Stimulated activated CD4-positive, alpha-beta T cell treated with anti-CD3 and anti-CD28 coated beads, Interleukin-12 subunit alpha, Interleukin-12 subunit beta, amount 100 ng/mL, for 24 hours (primary cell): ENCODE data around the gene ASIC3.
"Not testable (repeated sequence)": the region's sequence is repeated elsewhere in the genome, so short reads cannot be mapped to it uniquely, and the experiment has no call there.

Source experiments
- DNase-seq, 2 experiments: peaks; one replicate each; pipeline ENCODE4 v3.0.0-alpha.2; 2020; ENCODE audit warnings: low read depth in 2 of 2

The ASIC3 gene

DNA sequence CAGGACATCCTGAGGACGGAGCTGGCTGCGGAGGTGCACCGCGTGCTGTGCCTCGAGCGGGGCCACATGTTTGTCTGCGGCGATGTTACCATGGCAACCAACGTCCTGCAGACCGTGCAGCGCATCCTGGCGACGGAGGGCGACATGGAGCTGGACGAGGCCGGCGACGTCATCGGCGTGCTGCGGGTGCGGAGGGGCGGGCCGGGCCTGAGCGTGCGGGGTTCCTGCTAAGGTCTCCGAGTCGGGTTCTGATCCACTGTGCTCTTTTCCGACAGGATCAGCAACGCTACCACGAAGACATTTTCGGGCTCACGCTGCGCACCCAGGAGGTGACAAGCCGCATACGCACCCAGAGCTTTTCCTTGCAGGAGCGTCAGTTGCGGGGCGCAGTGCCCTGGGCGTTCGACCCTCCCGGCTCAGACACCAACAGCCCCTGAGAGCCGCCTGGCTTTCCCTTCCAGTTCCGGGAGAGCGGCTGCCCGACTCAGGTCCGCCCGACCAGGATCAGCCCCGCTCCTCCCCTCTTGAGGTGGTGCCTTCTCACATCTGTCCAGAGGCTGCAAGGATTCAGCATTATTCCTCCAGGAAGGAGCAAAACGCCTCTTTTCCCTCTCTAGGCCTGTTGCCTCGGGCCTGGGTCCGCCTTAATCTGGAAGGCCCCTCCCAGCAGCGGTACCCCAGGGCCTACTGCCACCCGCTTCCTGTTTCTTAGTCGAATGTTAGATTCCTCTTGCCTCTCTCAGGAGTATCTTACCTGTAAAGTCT is 34.4 kb upstream of the ASIC3 start:
- DNase-seq, result peak; percentile 66 to 80

GRCh38 chr7:151014950-151015349 is 33.4 kb upstream of the ASIC3 start:
- DNase-seq, result no peak

DNA sequence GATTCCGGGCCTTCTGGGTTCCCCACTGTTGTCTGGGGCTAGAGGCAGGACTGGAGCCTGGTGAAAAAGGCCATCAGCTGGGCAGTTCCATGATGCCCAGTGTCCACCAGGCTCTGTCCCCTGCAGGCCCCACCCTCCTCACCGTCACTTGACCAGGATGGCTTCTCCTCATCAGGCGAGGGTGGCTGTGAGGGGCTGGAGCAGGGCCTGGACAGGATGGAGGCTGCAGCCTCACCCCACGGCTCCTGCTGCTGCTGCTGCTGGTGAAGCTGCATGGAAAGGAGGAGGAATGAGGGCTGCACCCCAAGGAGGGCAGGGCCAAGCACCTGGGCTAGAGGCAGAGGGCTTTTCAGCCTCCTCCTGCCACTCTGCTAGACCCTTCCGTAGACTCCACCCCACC is 32.4 kb upstream of the ASIC3 start:
- DNase-seq, result no peak

- DNase-seq, result no peak
Measured at GRCh38 chr7:151016505-151016904, 31.8 kb upstream of the ASIC3 start.

GRCh38 chr7:151016942-151017341 is 31.4 kb upstream of the ASIC3 start:
- no peak for DNase-seq

- no peak for DNase-seq
Measured at GRCh38 chr7:151017370-151017952, 30.9 kb upstream of the ASIC3 start.

GRCh38 chr7:151017953-151018420 is 30.3 kb upstream of the ASIC3 start:
- DNase-seq, result peak in 1 of 2 experiments; percentile 78

DNA sequence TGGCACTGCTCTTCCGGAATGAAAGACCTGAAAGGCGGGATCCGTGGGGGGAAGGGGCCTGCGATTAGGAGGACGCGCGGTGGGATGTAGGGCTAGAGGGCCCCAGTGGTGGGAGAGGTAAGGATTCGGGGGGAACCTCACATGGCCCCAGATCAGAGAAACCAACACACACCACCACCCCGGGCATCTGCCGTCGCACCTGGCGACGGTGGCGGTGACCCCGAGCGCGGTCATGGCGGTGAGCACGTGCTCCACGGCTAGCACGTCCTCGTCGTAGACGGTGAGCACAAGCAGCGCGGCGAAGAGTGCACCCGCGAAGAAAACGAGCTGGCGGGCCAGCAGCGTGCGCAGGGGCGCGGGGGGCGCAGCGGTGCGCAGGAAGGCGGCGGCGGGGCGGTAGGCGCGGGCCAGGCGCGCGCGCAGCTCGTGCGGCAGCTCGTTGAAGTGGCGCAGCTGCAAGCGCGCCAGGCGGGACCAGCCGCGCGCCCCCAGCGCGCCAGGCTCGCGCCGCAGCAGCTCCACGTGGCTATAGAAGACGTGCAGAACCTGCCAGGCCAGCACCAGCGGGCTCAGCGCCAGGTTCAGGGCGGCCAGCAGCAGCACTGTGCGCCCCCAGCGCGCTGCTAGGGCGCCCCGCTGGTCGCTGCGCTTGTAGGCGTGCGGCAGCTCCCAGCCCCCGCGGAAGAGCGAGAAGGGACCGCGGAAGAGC is 29.8 kb upstream of the ASIC3 start:
- DNase-seq, result no peak

GRCh38 chr7:151019130-151019447 is 29.2 kb upstream of the ASIC3 start:
- no peak for DNase-seq

GRCh38 chr7:151020231-151020630 is 28.1 kb upstream of the ASIC3 start:
- no peak for DNase-seq

GRCh38 chr7:151023232-151023631 is 25.1 kb upstream of the ASIC3 start:
- no peak for DNase-seq

DNA sequence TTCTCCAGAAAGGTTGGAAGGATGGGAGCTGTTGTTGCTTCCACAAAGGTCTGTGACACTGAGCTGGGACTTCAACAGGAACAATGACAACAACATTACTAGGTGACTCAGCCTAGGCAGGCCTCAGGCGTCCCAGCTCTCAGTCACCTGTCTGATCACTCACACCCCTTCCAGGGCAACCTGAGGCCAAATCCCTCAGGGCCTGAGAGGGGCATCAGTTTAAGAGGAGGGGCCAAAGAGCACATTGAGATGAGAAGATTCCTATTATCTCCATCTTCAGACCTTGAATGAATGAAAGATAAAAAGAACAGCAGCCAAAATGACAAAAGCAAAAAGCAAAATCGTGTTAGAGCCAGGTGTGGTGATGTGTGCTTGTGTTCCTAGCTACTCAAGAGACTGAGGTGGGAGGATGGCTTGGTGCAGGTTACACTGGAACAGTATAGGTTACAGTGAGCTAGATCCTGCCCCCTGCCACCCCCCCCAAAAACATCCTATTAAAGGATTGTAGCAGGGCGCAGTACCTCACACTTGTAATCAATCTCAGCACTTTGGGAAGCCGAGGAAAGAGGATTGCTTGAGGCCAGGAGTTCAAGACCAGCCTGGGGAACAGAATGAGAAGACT is 23.8 kb upstream of the ASIC3 start, which contains the start of gene ATG9B:
Gene ATG9B (minus strand): TSS at position 60 of the 622 bp plus-strand sequence. CDS start 71 bp downstream, outside the sequence.
- DNase-seq, result no peak

DNA sequence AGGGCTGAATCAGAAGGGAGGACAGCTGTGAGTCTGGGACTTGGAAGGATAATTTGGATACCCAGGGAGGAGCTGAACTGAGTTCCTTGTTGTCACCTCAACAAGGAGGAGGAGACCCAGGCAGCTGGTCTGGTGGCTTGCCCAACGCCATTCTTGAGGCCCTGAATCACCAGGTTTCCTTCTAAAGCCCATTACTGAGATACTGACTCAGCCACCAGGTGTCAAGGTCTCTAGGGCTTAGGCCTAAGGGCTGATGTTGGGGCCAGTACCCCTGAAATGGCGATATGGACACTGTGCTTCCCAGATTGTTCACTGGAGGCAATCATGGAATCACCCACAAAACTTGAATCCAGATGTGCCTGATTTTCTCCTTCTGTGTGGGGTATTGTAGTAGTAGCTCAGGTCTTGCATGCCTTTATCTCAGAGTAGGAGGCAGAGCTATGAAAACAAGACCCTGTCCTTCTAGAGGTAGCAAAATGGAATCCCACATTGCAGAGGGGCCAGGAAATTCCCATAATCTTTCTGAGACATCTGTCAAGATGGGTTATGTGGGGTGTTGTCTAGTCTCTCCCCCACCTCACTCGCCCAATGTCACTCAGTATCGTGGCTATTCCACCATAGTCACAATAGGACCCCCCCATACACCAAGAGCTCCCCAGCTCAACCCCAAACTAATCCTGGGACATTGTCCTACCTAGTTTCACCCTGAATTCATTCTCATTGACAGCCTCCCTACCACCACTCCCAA is 22.2 kb upstream of the ASIC3 start:
- no peak for DNase-seq

DNA sequence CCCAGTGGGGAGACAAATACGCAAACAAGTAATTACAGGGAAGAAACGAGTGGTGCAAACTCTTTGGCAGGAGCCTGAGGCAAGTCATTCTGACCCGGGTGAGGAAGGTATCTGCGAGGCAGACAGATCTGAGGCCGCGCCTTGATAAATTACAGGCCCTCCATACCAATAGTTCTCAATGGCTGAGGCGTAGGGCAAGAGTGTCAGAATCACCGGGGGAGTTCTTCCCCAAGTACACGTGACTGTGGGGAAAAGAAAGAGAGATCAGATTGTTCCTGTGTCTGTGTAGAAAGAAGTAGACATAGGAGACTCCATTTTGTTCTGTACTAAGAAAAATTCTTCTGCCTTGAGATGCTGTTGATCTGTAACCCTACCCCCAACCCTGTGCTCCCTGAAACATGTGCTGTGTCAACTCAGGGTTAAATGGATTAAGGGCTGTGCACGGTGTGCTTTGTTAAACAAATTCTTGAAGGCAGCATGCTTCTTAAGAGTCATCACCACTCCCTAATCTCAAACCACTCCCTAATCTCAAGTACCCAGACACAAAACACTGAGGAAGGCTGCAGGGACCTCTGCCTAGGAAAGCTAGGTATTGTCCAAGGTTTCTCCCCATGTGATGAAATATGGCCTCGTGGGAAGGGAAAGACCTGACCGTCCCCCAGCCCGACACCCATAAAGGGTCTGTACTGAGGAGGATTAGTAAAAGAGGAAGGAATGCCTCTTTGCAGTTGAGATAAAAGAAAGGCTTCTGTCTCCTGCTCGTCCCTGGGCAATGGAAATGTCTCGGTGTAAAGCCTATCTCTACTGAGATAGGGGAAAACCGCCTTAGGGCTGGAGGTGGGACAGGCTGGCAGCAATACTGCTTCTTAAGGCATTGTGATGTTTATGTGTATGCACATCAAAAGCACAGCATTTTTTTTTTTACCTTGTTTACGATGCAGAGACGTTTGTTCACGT is 21.3 kb upstream of the ASIC3 start:
- not testable (repeated sequence) for DNase-seq

GRCh38 chr7:151027728-151028130 is 20.6 kb upstream of the ASIC3 start:
- not testable (repeated sequence) for DNase-seq

DNA sequence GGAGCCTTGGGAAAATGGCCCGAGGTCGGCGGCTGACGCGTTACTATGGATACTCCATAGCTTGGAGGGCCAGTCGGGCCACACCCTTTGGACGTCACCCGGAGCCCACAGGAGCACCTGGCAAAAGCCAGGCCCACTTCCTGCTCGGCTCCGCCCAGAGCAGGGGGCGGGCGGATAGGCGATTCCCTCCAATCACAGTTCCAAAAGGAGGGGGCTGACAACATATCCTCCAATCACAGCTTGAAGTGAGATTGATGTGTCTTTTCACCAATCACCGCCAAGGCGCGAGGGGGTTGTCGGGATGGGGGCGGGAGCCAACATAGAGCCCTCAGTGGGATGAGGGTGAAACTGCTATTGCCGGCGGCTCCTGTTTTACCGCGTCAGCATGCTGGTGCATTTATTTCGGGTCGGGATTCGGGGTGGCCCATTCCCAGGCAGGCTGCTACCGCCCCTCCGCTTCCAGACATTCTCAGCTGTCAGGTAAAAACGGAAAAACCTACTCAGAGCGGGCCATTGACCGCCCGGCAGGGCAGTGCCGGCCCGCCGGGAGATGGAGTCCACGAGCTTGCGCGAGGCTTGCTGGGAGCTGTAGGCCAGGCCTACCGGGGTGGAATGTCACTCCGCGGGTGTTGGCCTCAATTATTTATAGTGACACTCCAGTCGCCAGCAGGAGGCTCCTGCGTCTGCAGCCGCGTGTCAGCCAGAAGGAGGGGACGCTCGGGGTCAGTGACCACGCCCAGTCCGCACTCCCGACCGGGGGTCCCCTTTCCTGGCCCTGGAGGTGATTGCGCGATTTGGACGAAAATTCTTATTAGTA is 20.0 kb upstream of the ASIC3 start, which contains the start of gene ABCB8:
Gene ABCB8 (plus strand): TSS at position 320 of the 817 bp plus-strand sequence. CDS start 66 bp downstream, at position 386.
- peak; percentile 95 to 98 for DNase-seq

- no peak for DNase-seq
Measured at GRCh38 chr7:151028948-151029501, 19.3 kb upstream of the ASIC3 start.

GRCh38 chr7:151031011-151031410 is 17.3 kb upstream of the ASIC3 start:
- no peak for DNase-seq
